WTC11 (cell line): Measurements from ENCODE around the gene KCNG1. TPM values are rescaled to one million over a fixed set of nuclear protein-coding genes. Genes with fewer than 3 reads are reported as not detected.

ENCODE experiments used
- ATAC-seq: fragments of 200-7000 bp; cut with Tn5 transposase; 2 replicates; pipeline ENCODE4 v1.10.0; 2021; ENCODE audit warnings: mild to moderate bottlenecking, moderate library complexity
- CTCF ChIA-PET: fragments of 300-600 bp; sonication (Branson Sonifier 250); formaldehyde crosslinking; loops from one replicate; lab custom pipeline; 2021; ENCODE audit warnings: antibody characterized with exemption; lab: Charles Lee
- POLR2A ChIA-PET: fragments of 350-600 bp; sonication (Branson Sonifier 250); formaldehyde crosslinking; loops from one replicate; lab custom pipeline; 2021; ENCODE audit warnings: antibody characterized with exemption; lab: Charles Lee
- DNase-seq: peaks from one replicate; pipeline ENCODE4 v3.0.0; 2021; ENCODE audit warnings: low spot score
- H3K27ac Mint-ChIP-seq: 2 replicates; pipeline ENCODE4 v1.8.0; 2021; ENCODE audit warnings: mixed read lengths
- H3K27me3 Mint-ChIP-seq: 2 replicates; pipeline ENCODE4 v1.8.0; 2021; ENCODE audit warnings: low read depth, mild to moderate bottlenecking, moderate library complexity, mixed read lengths
- H3K36me3 Mint-ChIP-seq: 2 replicates; pipeline ENCODE4 v1.8.0; 2021; ENCODE audit warnings: mixed read lengths
- H3K4me1 Mint-ChIP-seq: 2 replicates; pipeline ENCODE4 v1.8.0; 2022; ENCODE audit warnings: mixed read lengths
- H3K4me3 Mint-ChIP-seq: 2 replicates; pipeline ENCODE4 v1.8.0; 2021; ENCODE audit warnings: mild to moderate bottlenecking, moderate library complexity, mixed read lengths
- H3K9me3 Mint-ChIP-seq: 2 replicates; pipeline ENCODE4 v1.8.0; 2021; ENCODE audit warnings: mixed read lengths
- ESRRA ChIP-seq: sonication (generic); formaldehyde crosslinking; IDR thresholded peaks from 2 replicates; pipeline ENCODE4 v1.8.1; 2022; ENCODE audit warnings: mild to moderate bottlenecking, missing genetic modification reagents, borderline replicate concordance
- FOXK1 ChIP-seq: sonication (generic); formaldehyde crosslinking; IDR thresholded peaks from 2 replicates; pipeline ENCODE4 v1.8.0; 2022; ENCODE audit warnings: mild to moderate bottlenecking, moderate library complexity, missing genetic modification reagents
- FOXP1 ChIP-seq: sonication (generic); formaldehyde crosslinking; IDR thresholded peaks from 2 replicates; pipeline ENCODE4 v1.8.0; 2022; ENCODE audit warnings: missing genetic modification reagents, mild to moderate bottlenecking, moderate library complexity, borderline replicate concordance
- GTF2I ChIP-seq: fragments of 250-450 bp; sonication (Bioruptor Pico); conservative IDR thresholded peaks from 2 replicates; pipeline ENCODE4 v1.4.0; 2021; ENCODE audit warnings: mild to moderate bottlenecking
- ZNF121 ChIP-seq: sonication (generic); formaldehyde crosslinking; IDR thresholded peaks from 2 replicates; pipeline ENCODE4 v1.8.0; 2023; ENCODE audit warnings: missing genetic modification reagents
- ZNF138 ChIP-seq: sonication (generic); formaldehyde crosslinking; conservative IDR thresholded peaks from 2 replicates; pipeline ENCODE4 v1.8.1; 2022; ENCODE audit warnings: mild to moderate bottlenecking, moderate library complexity, missing genetic modification reagents
- total RNA-seq: library from RNA; stranded (reverse); gene quantifications from 3 replicates; pipeline ENCODE4 v1.2.3, GENCODE V29; 2021
- TF ChIP-seq, protein P1 (sequence below): fragments of 200-600 bp; IDR thresholded peaks from 2 replicates; pipeline ENCODE4 v1.8.0; 2022; ENCODE audit warnings: antibody characterized with exemption
- TF ChIP-seq, protein P2 (sequence below): sonication (generic); formaldehyde crosslinking; IDR thresholded peaks from 2 replicates; pipeline ENCODE4 v1.8.0; 2022; ENCODE audit warnings: mild to moderate bottlenecking, missing genetic modification reagents
- TF ChIP-seq, protein P3 (sequence below): sonication (generic); formaldehyde crosslinking; IDR thresholded peaks from 2 replicates; pipeline ENCODE4 v1.8.1; 2022; ENCODE audit warnings: mild to moderate bottlenecking, missing genetic modification reagents, moderate library complexity, borderline replicate concordance
- TF ChIP-seq, protein P4 (sequence below): sonication (generic); formaldehyde crosslinking; conservative IDR thresholded peaks from 2 replicates; pipeline ENCODE4 v1.8.1; 2023; ENCODE audit warnings: mild to moderate bottlenecking, low read depth, missing genetic modification reagents, moderate library complexity
- TF ChIP-seq, protein P5 (sequence below): sonication (generic); formaldehyde crosslinking; IDR thresholded peaks from 2 replicates; pipeline ENCODE4 v1.8.0; 2022; ENCODE audit warnings: missing genetic modification reagents

KCNG1 gene
- total RNA-seq, 1 experiment from 2014 or later = 34.6 TPM

DNA sequence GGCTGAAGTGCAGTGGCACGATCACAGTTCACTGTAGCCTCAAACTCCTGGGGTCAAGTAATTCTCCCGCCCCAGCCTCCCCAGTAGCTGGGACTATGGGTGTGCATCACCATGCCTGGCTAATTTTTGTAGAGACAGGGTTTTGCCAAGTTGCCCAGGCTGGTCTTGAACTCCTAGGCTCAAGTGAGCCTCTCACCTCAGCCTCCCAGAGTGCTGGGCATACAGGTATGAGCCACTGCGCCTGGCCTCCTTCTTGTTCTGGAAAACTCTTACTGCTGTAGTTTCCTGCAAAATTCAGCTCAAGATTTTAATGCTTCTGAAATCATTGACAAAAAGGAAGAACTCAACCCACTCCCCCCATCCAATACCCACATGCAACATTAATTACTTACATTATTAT lies 21.9 kb upstream of the KCNG1 start (continued):
- TF ChIP-seq, protein P1, sequence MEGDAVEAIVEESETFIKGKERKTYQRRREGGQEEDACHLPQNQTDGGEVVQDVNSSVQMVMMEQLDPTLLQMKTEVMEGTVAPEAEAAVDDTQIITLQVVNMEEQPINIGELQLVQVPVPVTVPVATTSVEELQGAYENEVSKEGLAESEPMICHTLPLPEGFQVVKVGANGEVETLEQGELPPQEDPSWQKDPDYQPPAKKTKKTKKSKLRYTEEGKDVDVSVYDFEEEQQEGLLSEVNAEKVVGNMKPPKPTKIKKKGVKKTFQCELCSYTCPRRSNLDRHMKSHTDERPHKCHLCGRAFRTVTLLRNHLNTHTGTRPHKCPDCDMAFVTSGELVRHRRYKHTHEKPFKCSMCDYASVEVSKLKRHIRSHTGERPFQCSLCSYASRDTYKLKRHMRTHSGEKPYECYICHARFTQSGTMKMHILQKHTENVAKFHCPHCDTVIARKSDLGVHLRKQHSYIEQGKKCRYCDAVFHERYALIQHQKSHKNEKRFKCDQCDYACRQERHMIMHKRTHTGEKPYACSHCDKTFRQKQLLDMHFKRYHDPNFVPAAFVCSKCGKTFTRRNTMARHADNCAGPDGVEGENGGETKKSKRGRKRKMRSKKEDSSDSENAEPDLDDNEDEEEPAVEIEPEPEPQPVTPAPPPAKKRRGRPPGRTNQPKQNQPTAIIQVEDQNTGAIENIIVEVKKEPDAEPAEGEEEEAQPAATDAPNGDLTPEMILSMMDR = no peak

DNA sequence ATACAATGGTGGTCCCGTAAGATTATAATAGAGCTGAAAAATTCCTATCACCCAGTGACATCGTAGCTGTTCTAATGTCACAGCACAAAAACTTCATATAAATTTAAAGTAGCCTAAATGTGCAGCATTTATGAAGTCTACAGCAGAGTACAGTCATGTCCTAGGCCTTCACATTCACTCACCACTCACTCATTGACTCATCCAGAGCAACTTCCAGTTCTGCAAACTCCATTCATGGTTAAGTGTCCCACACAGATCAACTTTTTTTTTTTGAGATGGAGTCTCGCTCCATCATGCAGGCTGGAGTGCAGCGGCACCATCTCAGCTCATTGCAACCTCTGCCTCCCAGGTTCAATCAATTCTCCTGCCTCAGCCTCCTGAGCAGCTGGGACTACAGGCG lies 20.9 kb upstream of the KCNG1 start:
- no peak for DNase-seq
- Mint-ChIP-seq H3K9me3 (peaks cover 14% of the 10 kb centered on the region), H3K4me1 (no peaks in the 10 kb centered on the region), H3K27ac (no peak overlapping the region), H3K27me3 (no peaks in the 10 kb centered on the region; the same call in 1 of the 2 replicates), H3K4me3 (no peak overlapping the region), H3K36me3 (no peaks in the 10 kb centered on the region)
- TF ChIP-seq, protein P2, sequence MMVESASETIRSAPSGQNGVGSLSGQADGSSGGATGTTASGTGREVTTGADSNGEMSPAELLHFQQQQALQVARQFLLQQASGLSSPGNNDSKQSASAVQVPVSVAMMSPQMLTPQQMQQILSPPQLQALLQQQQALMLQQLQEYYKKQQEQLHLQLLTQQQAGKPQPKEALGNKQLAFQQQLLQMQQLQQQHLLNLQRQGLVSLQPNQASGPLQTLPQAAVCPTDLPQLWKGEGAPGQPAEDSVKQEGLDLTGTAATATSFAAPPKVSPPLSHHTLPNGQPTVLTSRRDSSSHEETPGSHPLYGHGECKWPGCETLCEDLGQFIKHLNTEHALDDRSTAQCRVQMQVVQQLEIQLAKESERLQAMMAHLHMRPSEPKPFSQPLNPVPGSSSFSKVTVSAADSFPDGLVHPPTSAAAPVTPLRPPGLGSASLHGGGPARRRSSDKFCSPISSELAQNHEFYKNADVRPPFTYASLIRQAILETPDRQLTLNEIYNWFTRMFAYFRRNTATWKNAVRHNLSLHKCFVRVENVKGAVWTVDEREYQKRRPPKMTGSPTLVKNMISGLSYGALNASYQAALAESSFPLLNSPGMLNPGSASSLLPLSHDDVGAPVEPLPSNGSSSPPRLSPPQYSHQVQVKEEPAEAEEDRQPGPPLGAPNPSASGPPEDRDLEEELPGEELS (CRISPR knock-in tag) = no peak
- TF ChIP-seq GTF2I (CRISPR knock-in tag) = no peak
- TF ChIP-seq ZNF121 (CRISPR knock-in tag) = no peak
- no peak for TF ChIP-seq ESRRA (CRISPR knock-in tag)
- TF ChIP-seq ZNF138 (CRISPR knock-in tag) = no peak
- no peak for TF ChIP-seq FOXP1
- TF ChIP-seq, protein P3, sequence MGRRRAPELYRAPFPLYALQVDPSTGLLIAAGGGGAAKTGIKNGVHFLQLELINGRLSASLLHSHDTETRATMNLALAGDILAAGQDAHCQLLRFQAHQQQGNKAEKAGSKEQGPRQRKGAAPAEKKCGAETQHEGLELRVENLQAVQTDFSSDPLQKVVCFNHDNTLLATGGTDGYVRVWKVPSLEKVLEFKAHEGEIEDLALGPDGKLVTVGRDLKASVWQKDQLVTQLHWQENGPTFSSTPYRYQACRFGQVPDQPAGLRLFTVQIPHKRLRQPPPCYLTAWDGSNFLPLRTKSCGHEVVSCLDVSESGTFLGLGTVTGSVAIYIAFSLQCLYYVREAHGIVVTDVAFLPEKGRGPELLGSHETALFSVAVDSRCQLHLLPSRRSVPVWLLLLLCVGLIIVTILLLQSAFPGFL = no peak
- TF ChIP-seq, protein P4, sequence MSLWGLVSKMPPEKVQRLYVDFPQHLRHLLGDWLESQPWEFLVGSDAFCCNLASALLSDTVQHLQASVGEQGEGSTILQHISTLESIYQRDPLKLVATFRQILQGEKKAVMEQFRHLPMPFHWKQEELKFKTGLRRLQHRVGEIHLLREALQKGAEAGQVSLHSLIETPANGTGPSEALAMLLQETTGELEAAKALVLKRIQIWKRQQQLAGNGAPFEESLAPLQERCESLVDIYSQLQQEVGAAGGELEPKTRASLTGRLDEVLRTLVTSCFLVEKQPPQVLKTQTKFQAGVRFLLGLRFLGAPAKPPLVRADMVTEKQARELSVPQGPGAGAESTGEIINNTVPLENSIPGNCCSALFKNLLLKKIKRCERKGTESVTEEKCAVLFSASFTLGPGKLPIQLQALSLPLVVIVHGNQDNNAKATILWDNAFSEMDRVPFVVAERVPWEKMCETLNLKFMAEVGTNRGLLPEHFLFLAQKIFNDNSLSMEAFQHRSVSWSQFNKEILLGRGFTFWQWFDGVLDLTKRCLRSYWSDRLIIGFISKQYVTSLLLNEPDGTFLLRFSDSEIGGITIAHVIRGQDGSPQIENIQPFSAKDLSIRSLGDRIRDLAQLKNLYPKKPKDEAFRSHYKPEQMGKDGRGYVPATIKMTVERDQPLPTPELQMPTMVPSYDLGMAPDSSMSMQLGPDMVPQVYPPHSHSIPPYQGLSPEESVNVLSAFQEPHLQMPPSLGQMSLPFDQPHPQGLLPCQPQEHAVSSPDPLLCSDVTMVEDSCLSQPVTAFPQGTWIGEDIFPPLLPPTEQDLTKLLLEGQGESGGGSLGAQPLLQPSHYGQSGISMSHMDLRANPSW (CRISPR knock-in tag) = no peak
- no peak for TF ChIP-seq FOXK1 (CRISPR knock-in tag)
- TF ChIP-seq, protein P5, sequence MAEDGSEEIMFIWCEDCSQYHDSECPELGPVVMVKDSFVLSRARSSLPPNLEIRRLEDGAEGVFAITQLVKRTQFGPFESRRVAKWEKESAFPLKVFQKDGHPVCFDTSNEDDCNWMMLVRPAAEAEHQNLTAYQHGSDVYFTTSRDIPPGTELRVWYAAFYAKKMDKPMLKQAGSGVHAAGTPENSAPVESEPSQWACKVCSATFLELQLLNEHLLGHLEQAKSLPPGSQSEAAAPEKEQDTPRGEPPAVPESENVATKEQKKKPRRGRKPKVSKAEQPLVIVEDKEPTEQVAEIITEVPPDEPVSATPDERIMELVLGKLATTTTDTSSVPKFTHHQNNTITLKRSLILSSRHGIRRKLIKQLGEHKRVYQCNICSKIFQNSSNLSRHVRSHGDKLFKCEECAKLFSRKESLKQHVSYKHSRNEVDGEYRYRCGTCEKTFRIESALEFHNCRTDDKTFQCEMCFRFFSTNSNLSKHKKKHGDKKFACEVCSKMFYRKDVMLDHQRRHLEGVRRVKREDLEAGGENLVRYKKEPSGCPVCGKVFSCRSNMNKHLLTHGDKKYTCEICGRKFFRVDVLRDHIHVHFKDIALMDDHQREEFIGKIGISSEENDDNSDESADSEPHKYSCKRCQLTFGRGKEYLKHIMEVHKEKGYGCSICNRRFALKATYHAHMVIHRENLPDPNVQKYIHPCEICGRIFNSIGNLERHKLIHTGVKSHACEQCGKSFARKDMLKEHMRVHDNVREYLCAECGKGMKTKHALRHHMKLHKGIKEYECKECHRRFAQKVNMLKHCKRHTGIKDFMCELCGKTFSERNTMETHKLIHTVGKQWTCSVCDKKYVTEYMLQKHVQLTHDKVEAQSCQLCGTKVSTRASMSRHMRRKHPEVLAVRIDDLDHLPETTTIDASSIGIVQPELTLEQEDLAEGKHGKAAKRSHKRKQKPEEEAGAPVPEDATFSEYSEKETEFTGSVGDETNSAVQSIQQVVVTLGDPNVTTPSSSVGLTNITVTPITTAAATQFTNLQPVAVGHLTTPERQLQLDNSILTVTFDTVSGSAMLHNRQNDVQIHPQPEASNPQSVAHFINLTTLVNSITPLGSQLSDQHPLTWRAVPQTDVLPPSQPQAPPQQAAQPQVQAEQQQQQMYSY (CRISPR knock-in tag) = no peak
- ChIA-PET CTCF (no interaction called here), POLR2A (no interaction called here)
- no peak for ATAC-seq
